Measurements from ENCODE around the gene ELAC1. TPM values are rescaled to one million over a fixed set of nuclear protein-coding genes. Genes with fewer than 3 reads are reported as not detected.
A peak's percentile ranks its signal among the peaks of the same experiment; 100 is the strongest.

Gene ELAC1
- total RNA-seq, 4 donors from 2014 or later, result 4.4 to 8.0 (median 6.8) TPM

DNA sequence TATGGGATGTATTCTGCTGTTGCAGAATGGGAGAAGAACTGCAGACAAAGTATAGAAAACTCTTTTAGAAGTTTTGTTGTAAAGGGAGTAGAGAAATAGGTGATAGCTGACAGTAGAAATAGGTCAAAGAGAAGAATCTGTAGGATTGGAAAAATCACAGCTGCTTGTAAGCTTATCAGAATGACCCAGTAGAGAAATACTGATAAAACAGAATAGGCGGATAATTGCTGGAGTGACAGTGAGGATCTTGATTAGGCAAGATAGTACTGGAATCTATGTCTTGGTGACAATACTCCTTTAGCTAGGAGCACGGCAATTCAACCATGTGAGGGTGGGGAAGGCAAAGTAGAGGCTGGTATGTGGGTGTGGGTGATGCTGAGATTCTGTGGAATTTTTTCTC, 57.7 kb downstream of the ELAC1 start:
- no peak overlapping the region for H3K4me3 ChIP-seq
- H3K36me3 ChIP-seq, result no peaks in the 10 kb centered on the region
- no peak for DNase-seq (ENCODE audit: low spot score in 2 of 2)
- no peak for TF ChIP-seq EP300 (IDR thresholded peaks at IDR 0.05)
- no peak for TF ChIP-seq CTCF (IDR thresholded peaks at IDR 0.05)
- TF ChIP-seq POLR2AphosphoS5 (IDR thresholded peaks at IDR 0.05), result no peak
- TF ChIP-seq POLR2A (IDR thresholded peaks at IDR 0.05), result no peak
- no peaks in the 10 kb centered on the region for H3K27me3 ChIP-seq
- H3K4me1 ChIP-seq, result peaks cover 17% of the 10 kb centered on the region
- 81% methylated on average over 2 of the region's 2 CpGs for WGBS
- no peak overlapping the region for H3K27ac ChIP-seq
- H3K9me3 ChIP-seq, result no peaks in the 10 kb centered on the region

DNA sequence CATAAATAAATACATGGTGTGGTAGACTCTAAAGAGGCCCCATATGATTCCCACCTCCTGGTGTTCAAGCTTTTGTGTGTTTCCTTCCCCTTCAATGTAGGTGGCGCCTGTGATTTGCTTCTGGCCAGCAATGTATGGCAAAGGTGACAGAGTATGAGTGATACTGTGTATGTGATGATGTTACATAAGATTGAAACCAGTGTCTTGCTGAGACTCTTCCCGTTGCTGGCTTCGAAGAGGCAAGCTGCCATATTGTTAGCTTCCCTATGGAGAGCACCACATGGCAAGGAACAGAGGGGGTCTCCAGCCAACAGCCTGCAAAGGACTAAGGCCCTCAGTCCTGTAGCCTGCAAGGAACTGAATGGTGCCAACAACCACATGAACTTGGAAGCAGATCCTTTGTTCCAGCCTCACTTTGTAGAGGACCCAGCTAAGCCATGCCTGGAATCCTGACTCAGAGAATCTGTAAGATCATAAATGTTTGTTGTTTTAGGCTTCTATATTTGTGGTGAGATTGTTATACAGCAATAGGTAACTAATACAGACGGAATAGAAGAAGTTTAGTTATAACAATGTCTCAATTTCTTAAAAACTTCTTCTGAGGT, 60.5 kb downstream of the ELAC1 start:
- H3K4me1 ChIP-seq, result peaks cover 41% of the 10 kb centered on the region
- no peak overlapping the region for H3K4me3 ChIP-seq
- H3K36me3 ChIP-seq, result no peaks in the 10 kb centered on the region
- no peak for DNase-seq (ENCODE audit: low spot score in 2 of 2)
- 76% methylated on average over 4 of the region's 4 CpGs for WGBS
- H3K27me3 ChIP-seq, result no peaks in the 10 kb centered on the region
- no peak overlapping the region for H3K27ac ChIP-seq
- TF ChIP-seq POLR2AphosphoS5 (IDR thresholded peaks at IDR 0.05) (no peak), CTCF (IDR thresholded peaks at IDR 0.05) (no peak)
- H3K9me3 ChIP-seq, result no peaks in the 10 kb centered on the region

GRCh38 chr18:51029378-51029693, 61.5 kb downstream of the ELAC1 start:
- peaks cover 49% of the 10 kb centered on the region for H3K4me1 ChIP-seq
- no peaks in the 10 kb centered on the region for H3K27me3 ChIP-seq
- DNase-seq (ENCODE audit: low spot score in 2 of 2), result no peak
- H3K27ac ChIP-seq, result peak overlapping the region; percentile 100
- WGBS, result 11% methylated on average over 10 of the region's 10 CpGs
- H3K9me3 ChIP-seq, result no peaks in the 10 kb centered on the region
- TF ChIP-seq POLR2AphosphoS5 (IDR thresholded peaks at IDR 0.05) (no peak), CTCF (IDR thresholded peaks at IDR 0.05) (no peak), EP300 (IDR thresholded peaks at IDR 0.05) (no peak), POLR2A (IDR thresholded peaks at IDR 0.05) (no peak)
- H3K36me3 ChIP-seq, result no peaks in the 10 kb centered on the region
- peak overlapping the region; percentile 85 for H3K4me3 ChIP-seq

DNA sequence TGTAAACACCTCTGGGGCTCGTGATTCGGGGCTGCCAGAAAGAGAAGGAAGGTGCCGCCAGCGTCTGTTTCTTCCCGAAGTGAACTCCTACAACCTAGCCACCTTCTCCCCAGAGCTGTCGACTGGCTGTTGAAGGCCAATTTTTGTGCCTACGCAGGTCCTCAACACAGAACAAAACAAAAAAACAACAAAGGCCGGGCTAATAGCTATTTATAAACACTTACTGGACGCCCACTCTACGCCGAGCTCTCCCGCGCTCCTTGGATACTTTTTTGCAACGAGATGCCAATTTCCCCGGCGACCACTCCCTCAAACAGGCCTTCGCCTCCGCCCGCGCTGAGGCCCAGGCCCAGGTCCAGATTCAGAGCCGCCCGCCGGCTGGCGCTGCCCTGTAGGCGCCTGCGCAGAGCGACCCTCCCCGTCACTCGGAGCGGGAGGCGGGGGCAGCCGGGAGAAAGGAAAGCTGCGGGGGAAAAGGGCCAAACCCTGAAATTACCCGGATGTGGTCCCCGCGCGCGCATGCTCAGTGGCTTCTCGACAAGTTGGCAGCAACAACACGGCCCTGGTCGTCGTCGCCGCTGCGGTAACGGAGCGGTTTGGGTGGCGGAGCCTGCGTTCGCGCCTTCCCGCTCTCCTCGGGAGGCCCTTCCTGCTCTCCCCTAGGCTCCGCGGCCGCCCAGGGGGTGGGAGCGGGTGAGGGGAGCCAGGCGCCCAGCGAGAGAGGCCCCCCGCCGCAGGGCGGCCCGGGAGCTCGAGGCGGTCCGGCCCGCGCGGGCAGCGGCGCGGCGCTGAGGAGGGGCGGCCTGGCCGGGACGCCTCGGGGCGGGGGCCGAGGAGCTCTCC, 62.1 kb downstream of the ELAC1 start, which contains the start of gene SMAD4:
SMAD4 (plus strand) TSS at position 520 of the 843 bp plus-strand sequence. CDS start 16,834 bp downstream, outside the sequence.
- Histone ChIP-seq H3K27me3 (no peaks in the 10 kb centered on the region), H3K9me3 (no peaks in the 10 kb centered on the region), H3K36me3 (no peaks in the 10 kb centered on the region), H3K4me1 (peaks cover 53% of the 10 kb centered on the region), H3K27ac (peak within 1 kb of the TSS; percentile 100), H3K4me3 (peak within 1 kb of the TSS; percentile 85)
- peak; percentile 98 to 99 for DNase-seq (ENCODE audit: low spot score in 2 of 2)
- 0% methylated on average over 33 of the region's 79 CpGs for WGBS
- TF ChIP-seq EP300 (IDR thresholded peaks at IDR 0.05), result no peak
- TF ChIP-seq POLR2AphosphoS5 (IDR thresholded peaks at IDR 0.05), result peak; percentile 41 to 75 (median 68)
- peak; percentile 22 to 89 for TF ChIP-seq POLR2A (IDR thresholded peaks at IDR 0.05)

GRCh38 chr18:51030537-51031258, 62.9 kb downstream of the ELAC1 start:
- TF ChIP-seq POLR2AphosphoS5 (IDR thresholded peaks at IDR 0.05) (no peak), CTCF (IDR thresholded peaks at IDR 0.05) (no peak), POLR2A (IDR thresholded peaks at IDR 0.05) (no peak), EP300 (IDR thresholded peaks at IDR 0.05) (no peak)
- H3K9me3 ChIP-seq, result no peaks in the 10 kb centered on the region
- DNase-seq (ENCODE audit: low spot score in 2 of 2), result peak; percentile 76 to 87
- 0% methylated on average over 28 of the region's 66 CpGs for WGBS
- H3K27me3 ChIP-seq, result no peaks in the 10 kb centered on the region
- peaks cover 58% of the 10 kb centered on the region for H3K4me1 ChIP-seq
- H3K36me3 ChIP-seq, result no peaks in the 10 kb centered on the region
- peak overlapping the region; percentile 85 for H3K4me3 ChIP-seq
- H3K27ac ChIP-seq, result peak overlapping the region; percentile 100

Measured in suprapubic skin (tissue), 4 donors.